Activated CD8-positive, alpha-beta memory T cell treated with anti-CD3 and anti-CD28 coated beads for 36 hours (primary cell): ENCODE data around the gene MEOX2. TPM values are rescaled to one million over a fixed set of nuclear protein-coding genes. Genes with fewer than 3 reads are reported as not detected.

Experiments used
- CTCF ChIA-PET: fragments of 350-600 bp; sonication (Branson Sonifier 250); formaldehyde crosslinking; loops from one replicate; lab custom pipeline; 2021; ENCODE audit warnings: antibody characterized with exemption; lab: Charles Lee
- POLR2A ChIA-PET: fragments of 350-600 bp; sonication (Branson Sonifier 250); formaldehyde crosslinking; loops from one replicate; lab custom pipeline; 2021; ENCODE audit warnings: antibody characterized with exemption; lab: Charles Lee
- total RNA-seq, 2 experiments: library from RNA; stranded (reverse); gene quantifications; one replicate each; pipeline ENCODE4 v1.2.3, GENCODE V29; 2021

Gene MEOX2
- total RNA-seq, 2 experiments from 2014 or later = not detected

- ChIA-PET CTCF (no interaction called here), POLR2A (no interaction called here)
Observed at GRCh38 chr7:15682111-15682510, 4.4 kb downstream of the MEOX2 start.

DNA sequence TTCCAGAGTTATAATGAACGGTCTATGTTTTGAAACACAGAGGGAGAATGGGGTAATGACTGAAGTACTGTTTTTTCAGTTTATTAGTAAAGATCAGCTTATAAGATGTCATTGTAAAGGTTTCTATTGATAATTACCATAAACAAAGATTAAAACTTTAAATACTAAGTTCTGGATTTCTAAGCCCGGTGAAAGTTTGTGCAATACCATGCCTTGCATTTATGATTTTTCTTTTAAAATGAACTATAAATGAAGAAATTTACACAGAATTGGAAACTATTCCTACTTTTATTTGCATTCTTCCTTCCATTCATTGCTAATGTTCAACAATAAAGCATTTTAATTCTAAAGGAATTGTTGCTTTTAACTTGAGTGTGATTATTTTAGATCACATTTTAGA, 4.9 kb downstream of the MEOX2 start:
- POLR2A ChIA-PET = no interaction called here
- CTCF ChIA-PET = no interaction called here

DNA sequence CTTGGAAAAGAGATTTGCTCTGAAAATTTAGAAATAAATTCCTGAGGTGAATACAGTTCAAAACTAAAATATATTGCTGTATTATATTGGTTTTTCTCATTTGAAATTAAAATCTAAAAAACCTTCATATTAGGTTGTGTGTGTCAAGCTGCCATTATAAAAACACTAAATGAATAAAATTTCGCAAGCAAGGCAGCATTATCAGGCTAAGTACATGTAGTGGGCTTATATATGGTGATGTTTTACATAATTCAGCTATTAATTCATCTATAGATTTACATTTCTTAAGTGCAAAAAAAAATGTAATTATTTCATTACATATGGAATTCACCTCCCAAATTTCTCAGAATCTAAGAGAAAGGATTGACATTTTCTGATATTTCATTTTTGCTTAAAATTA, 5.3 kb downstream of the MEOX2 start:
- ChIA-PET POLR2A (no interaction called here), CTCF (no interaction called here)

DNA sequence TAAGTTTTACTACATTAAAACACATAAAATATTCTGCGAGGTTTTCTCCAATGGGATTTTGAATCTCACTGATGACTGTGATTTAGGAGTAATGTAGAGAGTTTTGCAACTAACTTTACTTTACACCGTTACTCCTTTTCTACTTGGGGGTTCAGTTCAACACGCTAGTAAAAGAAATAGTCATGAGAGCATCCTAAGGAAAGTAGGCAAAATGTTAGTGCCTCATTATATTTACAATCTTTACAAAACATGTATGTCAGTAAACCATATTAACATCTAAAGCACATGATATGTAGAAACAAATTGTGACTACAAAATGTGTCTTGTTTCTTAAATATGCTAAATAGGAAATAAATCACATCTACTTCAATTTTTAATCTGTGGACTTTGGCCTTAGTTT, 6.0 kb downstream of the MEOX2 start:
- CTCF ChIA-PET = no interaction called here
- POLR2A ChIA-PET = no interaction called here

- CTCF ChIA-PET = no interaction called here
- POLR2A ChIA-PET = no interaction called here
Observed at GRCh38 chr7:15679306-15679705, 7.2 kb downstream of the MEOX2 start.

DNA sequence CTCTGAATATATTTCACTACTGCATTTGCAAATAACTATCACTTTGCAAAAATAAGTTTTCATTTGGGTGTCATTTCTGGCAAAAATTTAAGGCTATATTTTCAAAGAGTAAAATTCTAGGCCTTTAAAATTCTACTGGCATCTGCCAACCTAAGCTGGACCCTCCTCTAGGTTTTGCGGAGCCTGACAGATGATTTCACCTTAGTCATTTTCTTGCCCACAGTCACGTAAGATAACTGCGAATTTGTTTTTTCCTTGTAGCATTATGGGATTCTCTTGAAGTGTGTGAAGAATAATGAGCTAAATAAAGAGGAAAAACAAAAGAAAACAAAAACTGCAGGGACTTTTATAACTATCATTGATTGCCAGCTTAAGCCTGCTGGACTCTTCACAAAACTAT, 7.8 kb downstream of the MEOX2 start:
- ChIA-PET POLR2A (no interaction called here), CTCF (no interaction called here)

DNA sequence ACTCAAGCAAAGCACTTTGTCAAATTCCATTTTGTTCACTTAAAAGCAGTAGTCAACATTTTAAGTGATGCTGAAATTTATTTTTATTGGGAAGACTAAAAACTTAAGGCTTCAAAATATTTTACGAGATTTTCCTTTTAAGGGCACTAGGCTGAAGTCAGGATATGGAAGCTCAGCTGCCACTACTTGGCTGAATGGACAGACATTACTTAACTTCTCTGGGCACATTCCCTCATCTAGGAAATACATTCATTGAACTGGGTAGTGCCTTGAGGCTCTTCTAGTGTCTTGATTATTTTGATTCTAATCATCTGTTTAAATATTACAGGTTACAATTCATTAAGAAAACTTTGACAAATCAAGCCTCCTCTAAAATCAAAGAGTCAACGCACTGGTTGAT, 11.1 kb downstream of the MEOX2 start:
- ChIA-PET CTCF (no interaction called here), POLR2A (no interaction called here)

DNA sequence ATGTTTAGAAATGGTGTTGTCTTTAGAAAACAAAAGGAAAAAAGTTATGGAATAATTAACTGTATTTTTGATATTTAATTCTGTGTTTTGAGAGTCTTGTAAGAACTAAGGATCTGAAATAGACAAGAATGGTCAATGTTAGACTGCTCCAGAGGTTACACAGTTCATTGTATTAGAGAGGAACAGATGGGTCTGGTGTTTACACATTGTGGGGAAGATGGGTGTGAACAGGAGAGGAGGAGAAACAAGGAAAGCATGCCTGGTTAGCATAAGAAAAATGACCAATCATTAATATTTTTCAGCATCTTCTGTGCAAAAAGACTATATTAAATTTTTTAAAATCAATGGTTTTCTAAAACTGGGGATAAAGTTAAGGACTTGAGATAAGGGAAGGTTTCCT, 11.9 kb downstream of the MEOX2 start:
- ChIA-PET CTCF (no interaction called here), POLR2A (no interaction called here)

DNA sequence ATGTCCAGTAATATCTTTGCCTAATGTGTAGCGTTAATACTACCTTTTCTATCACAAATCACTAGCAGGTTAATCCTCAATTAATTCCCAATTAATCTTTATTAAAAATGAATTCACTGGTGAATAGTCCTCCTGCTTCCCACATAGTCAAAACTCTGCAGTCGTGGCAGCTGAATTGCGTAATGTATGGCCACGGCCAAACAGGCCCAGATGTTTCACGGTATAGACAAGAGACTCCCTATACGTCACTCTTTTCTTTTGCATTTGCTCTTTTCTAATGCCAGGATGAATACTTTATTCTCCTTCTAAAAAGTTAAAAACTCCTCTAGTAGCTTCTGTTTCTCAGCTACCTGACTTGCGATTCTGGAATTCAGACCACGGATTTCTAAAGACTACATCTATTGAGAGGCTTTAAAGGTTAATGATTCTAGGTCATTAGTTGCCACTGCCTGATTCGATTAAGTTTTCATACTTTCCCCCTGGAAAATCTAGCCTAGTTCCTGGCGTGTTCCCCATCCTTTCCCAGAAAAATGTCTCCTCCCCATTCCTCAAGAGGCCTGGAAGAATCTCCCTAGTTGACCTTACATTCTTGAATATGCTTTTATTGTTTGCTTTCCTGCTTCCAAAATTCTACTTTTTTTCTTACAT, 16.9 kb downstream of the MEOX2 start:
- POLR2A ChIA-PET = no interaction called here
- CTCF ChIA-PET = no interaction called here

DNA sequence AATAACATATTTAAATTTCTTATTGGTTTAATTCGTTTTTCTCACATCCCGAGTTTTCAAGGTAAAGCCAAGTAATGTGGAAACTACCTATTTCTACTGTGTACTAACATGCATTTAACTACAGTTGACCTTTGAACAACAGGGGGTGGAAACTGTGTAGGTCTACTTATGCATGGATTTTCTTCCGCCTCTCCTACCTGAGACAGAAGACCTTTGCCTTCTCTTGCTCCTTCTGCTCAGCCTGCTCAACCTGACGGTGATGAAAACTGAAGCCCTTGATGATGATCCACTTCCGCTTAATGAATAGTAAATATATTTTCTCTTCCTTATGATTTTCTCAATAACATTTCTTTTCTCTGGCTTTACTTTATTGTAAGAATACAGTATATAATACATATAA, 18.5 kb downstream of the MEOX2 start:
- CTCF ChIA-PET = no interaction called here
- POLR2A ChIA-PET = no interaction called here

DNA sequence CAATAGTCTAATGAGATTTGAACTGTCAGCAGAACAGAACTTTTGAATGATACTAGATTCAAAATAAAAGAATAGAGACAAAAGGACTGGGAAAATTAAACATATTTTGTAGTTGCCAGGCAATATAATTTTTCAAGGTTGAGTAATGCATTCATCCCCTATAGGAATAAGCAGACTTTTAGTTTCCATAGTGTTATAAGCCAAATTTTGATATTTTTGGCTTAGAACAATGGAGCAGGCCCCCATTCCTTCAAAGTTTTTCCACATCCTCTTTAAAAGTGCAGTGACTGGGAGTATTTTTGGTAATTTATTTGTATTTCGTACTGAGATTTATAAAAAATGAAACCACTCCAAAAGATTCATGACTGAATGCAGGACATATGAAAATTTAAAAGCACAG, 24.0 kb downstream of the MEOX2 start:
- POLR2A ChIA-PET = no interaction called here
- CTCF ChIA-PET = no interaction called here

GRCh38 chr7:15658247-15658646, 28.2 kb downstream of the MEOX2 start:
- ChIA-PET CTCF (no interaction called here), POLR2A (no interaction called here)

- ChIA-PET POLR2A (no interaction called here), CTCF (no interaction called here)
Observed at GRCh38 chr7:15652776-15653290, 33.6 kb downstream of the MEOX2 start.

DNA sequence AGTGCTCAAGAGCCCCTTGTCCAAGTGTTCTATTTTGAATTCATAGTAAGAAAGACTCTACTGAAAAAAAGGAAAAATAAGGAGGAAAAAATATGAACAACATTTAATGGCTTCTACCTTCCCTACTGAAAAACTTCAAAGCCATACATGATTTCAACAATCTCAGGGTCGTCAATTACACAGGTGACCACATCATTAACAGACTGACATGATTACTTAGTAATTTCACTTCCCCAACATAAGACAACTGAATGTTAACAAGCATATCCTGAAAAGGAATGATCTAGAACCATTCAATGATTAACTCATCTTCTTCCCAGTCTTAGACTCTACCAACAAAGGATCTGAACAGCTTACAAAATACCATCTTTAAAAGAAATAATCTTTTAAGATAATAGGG, 34.8 kb downstream of the MEOX2 start:
- POLR2A ChIA-PET = no interaction called here
- CTCF ChIA-PET = no interaction called here

DNA sequence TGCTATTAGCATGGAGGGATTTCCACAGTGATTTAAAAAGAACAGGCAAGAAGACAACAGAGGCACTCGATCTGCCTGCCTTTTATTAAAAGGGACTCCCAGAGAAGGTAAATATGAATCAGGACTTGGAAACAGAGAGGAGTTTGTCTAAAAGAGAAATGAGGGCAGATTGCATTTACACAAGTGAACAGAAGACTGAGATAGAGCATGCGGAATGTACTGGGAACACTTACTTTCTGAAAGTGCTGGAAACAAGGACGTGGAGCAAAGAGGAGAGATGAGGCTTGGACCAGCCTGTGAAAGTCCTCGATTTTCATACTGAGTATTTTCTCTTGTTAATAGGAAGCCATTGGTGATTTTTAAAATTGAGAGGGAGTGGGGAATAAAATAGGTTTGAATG, 35.7 kb downstream of the MEOX2 start:
- POLR2A ChIA-PET = no interaction called here

GRCh38 chr7:15648461-15648961, 38.0 kb downstream of the MEOX2 start:
- ChIA-PET POLR2A (no interaction called here), CTCF (no interaction called here)

More for the DNA sequence above, 35.7 kb downstream of the MEOX2 start:
- CTCF ChIA-PET = no interaction called here

GRCh38 chr7:15647309-15647708, 39.2 kb downstream of the MEOX2 start:
- ChIA-PET POLR2A (interaction anchor here (0.5 kb wide), 1 partner anchor 12 kb away, joined by 4 read pairs; no protein-coding TSS in a partner anchor), CTCF (no interaction called here)

- ChIA-PET POLR2A (no interaction called here), CTCF (no interaction called here)
Observed at GRCh38 chr7:15643000-15643705, 43.3 kb downstream of the MEOX2 start.

GRCh38 chr7:15628876-15629275, 57.6 kb downstream of the MEOX2 start:
- ChIA-PET POLR2A (no interaction called here), CTCF (no interaction called here)

DNA sequence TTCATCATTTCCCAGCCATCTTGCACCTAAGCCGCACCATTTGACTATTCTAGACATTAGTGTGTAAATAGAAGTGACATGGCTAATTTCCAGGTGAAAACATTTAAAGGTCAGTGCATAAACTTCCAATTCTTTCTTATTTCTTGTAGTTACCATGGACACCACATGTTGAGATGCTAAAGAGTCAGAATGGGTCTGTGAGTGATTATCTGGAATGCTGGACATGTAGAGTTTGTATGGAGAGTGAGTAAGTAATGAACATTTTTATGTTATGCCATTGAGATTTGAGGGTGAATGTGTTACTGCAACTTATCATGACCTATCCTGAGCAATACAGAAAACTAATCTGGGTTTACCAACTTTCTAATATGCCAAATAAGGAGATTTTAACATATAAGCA, 60.4 kb downstream of the MEOX2 start:
- POLR2A ChIA-PET = no interaction called here
- CTCF ChIA-PET = no interaction called here

- ChIA-PET CTCF (no interaction called here), POLR2A (no interaction called here)
Observed at GRCh38 chr7:15625466-15625865, 61.0 kb downstream of the MEOX2 start.
